Measurements from ENCODE around the gene LASP1.
"Not testable (repeated sequence)": the region's sequence is repeated elsewhere in the genome, so short reads cannot be mapped to it uniquely, and the experiment has no call there.

LASP1 gene

DNA sequence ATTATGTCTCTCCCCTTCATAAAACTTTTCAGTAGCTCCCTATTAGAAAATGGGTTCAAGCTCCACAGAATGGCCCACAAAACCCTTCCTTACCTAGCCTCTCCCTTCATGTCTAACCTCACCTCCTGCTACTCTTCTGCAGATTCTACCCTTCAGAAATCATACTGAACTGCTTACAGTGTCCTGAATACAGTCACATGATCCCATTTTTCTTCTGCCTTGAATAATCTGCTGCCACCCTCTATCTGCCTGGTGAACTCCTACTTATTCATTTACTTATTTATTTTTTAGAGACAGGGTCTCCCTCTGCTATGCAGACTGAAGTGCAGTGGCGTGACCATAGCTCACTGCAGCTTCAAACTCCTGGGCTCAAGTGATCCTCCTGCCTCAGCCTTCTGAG, 70.5 kb downstream of the LASP1 start:
- DNase-seq: no peak

DNA sequence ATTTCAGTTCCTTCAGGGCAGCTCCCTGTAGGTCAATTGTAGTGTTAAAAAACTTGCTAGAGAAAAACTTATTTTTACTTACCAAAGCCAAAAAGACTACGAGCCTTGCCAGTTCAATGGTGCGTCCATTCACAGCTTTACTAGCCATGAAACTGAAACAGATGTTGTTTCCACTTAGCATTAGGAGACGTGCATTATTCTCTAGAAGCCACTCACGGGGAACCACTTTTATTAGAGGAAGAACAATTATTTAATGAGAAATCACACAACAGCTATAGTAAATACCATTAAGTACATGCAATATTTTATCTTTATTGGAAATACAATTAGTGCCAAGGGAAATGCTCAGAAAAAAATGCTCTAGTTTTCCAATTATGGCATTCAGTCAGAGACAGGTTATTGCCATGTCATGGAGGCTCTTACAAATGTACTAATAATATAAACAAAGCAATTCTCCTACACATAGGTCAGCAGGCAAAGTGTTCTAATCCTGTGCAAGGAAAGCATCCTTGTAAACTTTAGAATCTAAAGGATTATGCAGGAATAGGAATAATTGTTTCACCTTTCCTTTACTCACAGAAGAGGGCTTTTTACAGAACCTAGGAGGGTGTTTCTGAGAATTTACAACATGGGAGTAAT, 73.0 kb downstream of the LASP1 start:
- no peak for DNase-seq

DNA sequence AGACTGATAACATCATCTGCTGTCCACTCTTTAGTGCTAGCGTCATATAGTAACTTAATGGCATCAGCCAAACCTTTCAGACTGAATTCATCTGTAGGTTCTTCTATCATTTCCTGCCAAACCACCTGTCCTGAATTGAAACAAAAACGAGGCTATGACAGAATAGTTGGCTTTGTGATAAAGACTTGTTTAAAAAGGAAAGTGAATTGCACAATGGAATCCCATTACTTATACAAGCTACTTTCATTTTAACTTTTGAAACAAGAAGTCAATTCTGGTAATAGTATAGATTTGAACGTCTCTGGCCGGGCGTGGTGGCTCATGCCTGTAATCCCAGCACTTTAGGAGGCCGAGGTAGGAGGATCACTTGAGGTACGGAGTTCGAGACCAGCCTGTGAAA, 73.7 kb downstream of the LASP1 start:
- DNase-seq: no peak

DNA sequence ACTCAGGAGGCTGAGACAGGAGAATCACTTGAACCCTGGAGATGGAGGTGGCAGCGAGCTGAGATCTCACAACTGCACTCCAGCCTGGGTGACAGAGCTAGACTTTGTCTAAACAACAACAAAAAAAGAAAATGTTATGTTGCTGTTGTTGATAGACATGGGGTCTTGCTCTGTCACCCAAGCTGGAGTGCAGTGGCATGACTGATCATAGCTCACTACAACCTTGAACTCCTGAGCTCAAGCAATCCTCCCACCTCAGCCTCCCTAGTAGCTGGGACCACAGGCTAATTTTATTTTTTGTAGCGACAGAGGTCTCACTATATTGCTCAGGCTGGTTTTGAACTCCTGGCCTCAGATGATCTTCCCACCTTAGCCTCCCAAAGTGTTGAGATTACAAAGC, 77.3 kb downstream of the LASP1 start:
- DNase-seq: no peak

DNA sequence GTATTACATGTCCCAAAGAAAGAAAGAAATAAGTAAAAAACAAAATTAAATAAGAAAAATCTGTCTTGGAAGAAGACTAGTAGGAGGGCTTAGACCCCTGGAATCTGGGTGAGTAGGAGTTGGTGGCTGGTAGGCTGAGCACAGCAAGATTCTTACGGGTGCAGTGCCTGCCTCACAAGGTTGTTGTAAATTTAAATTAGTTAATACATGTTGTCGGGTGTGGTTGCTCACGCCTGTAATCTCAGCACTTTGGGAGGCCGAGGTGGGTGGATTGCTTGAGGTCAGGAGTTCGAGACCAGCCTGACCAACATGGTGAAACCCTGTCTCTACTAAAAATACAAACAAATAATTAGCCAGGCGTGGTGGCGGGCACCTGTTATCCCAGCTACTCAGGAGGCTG, 83.9 kb downstream of the LASP1 start:
- not testable (repeated sequence) for DNase-seq

DNA sequence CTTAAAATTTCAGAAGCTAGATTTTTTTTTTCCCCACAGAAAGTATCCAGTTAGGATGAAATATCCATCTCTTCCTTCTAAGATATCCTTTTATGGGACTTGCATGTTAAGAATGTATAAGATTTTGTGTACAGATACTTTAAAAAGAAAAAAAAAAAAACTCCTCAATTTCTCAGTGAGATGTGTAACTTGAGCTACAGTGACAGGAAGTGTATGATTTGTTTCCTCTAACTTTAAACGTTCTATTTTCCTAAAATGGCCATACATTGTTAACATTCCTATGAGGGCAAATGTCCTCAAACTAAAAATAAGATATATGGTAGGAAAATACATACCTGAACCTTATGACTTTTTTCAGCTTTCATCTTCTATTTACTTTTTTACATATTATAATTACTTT, 88.5 kb downstream of the LASP1 start:
- DNase-seq: no peak

DNA sequence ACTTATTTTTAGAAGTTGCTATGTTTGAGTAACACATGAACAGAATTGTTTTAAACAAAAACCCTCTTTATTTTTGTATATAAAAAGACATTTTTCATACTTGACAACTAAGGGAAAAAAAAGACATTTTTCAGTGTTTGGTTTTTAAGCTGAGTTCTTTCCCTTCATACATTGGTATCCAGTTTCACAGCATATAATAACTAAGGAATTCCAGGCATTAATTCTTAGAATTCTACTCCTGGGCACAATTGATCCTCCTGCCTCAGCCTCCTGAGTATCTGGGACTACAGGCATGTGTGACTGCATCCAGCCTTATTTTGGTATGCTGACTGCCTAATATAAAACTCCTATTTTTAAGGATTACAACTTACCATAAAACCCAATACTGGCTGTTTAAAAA, 88.9 kb downstream of the LASP1 start:
- no peak for DNase-seq

DNA sequence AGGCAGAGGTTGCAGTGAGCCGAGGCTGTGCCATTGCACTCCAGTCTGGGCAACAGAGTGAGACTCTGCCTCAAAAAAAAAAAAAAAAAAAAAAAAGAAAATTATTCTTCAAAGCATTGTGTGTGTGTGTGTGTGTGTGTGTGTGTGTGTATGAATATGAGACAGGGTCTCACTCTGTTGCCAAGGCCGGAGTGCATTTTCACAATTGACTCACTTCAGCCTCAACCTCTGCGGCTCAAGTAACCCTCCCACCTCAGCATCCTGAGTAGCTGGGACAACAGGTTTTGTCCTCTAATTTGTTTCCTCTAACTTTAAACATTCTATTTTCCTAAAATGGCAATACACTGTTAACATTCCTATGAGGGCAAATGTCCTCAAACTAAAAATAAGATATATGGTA, 89.7 kb downstream of the LASP1 start:
- no peak for DNase-seq

DNA sequence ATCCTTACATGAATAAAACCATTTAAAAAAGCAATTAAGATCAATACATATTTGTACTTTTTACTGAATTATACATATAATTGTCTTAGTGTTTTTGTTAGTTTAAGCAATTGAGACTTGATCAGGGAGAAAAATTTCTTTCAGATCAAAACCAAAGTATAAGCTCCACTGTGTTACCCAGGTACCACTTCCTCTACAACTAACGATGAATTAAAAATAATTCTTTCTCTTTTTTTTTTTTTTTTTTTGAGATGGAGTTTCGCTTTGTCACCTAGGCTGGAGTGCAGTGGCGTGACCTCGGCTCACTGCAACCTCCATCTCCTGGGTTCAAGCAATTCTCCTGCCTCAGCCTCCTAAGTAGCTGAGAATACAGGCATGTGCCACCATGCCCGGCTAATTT, 90.5 kb downstream of the LASP1 start:
- no peak for DNase-seq

DNA sequence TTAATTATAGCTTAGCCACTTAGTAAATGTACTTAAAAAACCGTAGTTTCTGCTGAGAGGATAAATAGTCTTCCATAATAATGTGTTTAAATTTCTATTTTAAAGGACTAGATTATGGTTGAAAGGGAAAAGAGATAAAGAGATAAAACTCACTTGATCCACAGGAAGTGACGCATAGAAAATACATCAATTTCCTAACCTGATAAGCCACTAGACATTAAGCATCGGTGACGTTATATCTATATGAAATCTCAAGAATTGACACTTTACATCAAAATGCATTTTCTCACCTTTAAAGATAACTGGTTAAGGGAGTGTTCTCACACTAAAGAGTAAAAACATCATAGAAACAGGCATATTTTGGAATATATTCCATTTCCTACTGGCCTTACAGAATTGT, 91.6 kb downstream of the LASP1 start:
- no peak for DNase-seq

DNA sequence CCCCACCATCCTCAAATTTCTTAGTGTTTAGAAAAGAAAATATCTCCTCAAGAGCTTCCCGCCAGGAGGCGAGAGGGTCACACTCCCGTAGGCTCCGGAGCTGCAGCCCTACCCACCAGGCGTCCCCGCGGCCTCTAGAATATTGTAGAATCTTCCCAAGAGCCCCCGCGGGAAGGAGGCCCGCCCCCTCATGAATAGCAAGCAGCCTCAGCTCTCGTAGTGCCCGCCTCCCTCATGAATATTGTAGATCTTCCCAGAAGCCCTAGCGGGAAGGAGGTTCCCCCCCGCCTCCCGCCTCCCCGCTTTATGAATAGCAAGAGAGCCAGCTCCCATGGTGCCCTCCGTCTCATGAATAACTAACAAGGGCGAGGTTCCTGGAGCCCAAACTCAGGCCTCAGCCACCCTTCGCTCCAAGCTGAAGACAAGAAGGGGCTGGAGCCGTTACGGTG, 97.5 kb downstream of the LASP1 start, which contains the start of gene FBXO47:
FBXO47 (minus strand) TSS at position 114 of the 449 bp plus-strand sequence. CDS start 4,378 bp downstream, outside the sequence.
- DNase-seq: no peak

DNA sequence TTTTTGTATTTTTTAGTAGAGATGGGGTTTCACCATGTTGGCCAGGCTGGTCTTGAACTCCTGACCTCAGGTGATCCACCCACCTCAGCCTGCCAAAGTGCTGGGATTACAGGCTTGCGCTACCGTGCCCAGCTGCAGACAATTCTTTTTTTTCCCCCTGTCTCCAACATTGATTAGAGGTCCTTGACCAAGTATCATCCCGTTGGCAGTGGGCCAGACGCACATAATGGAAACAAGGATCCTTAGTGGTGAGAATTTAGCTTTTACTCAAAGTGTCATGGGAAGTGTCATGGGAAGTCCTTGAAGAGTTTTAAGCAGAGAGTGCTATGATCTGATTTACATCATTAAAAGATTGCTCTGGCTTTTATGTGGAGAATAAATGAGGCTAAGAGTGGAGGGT, 99.4 kb downstream of the LASP1 start:
- DNase-seq: no peak

DNA sequence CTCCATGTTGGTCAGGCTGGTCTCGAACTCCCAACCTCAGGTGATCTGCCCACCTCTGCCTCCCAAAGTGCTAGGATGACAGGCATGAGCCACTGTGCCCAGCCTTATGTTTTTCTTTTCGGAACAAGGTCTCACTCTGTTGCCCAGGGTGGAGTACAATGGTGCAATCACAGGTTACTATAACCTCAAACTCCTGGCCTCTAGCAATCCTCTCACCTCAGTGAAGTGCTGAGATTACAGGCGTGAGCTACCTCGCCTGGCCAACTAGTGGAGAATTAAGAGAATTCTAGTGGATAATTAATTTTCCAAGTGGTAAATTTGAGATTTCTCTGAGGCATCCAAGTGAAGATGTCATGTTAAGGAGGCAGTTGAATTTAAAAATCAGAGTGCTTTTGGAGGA, 100.3 kb downstream of the LASP1 start:
- no peak for DNase-seq

DNA sequence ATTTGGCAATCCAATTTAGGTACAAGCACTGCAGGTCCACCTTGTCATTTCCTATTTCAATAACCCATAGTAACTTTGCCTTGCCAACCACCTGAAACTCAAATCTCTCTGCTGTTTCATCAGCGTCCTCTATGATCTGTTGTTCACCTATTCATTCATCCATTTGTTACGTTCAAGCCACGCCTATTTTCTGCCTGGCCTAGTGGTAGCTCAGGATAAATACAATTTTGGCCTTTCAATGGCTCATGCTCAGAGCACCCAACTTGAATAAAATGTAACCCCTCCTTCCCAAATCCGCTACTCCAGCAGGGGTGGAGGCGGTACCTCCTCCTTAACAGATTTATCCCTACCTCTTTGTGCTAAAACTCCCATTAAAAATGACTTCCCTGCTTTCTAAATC, 100.9 kb downstream of the LASP1 start:
- DNase-seq: no peak
